Measurements from ENCODE around the gene WDR53.
"Not testable (repeated sequence)": the region's sequence is repeated elsewhere in the genome, so short reads cannot be mapped to it uniquely, and the experiment has no call there.

The WDR53 gene

GRCh38 chr3:196568246-196569002, at the start of gene WDR53, which contains the start of gene FBXO45:
TSS of gene WDR53 (minus strand) at chr3:196568554. CDS start at chr3:196561475, 7,079 bp downstream.
TSS of gene FBXO45 (plus strand) at chr3:196568660. CDS start at chr3:196568985, 325 bp downstream.
- peak; percentile 89 to 91 (median 90) for DNase-seq (ENCODE audit: low read depth in 3 of 3)

- no peak for DNase-seq (ENCODE audit: low read depth in 3 of 3)
These were observed 48.9 kb upstream of the WDR53 start for GRCh38 chr3:196617256-196617655.

- DNase-seq (ENCODE audit: low read depth in 3 of 3), result not testable (repeated sequence)
These were observed 46.9 kb upstream of the WDR53 start for GRCh38 chr3:196615234-196615633.

- no peak for DNase-seq (ENCODE audit: low read depth in 3 of 3)
These were observed 43.6 kb upstream of the WDR53 start for GRCh38 chr3:196611761-196612483.

DNA sequence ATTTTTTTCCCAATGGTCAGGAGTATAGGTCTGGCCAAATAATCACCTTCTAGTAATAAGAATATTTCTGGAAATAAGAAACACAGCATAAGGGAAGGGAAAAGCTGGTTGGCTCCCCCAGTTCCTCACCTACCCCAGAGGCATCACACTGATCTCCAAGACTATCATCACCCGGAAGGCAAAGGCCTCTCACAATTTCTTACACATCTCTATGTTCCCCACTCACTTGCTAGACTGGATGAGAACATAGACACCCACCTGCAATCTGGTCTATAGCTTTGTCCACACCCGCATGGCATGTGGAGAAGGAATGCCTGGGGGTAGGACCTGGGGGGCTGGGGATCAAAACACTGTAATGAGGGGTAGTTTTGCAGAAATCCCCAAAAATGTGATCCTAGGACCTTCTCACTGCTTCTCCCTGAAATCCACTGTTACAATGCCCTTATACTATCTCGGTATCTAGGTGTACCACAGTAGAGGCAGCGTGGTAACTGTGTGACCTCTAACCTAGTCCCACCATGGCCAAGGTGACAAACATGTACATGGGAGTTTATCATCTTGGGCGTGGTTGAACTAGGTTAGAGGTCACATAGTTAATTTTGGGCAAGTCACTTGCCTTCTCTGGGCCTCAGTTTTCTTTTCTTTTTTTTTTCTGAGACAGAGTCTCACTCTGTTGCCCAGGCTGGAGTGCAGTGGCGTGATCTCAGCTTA, 41.6 kb upstream of the WDR53 start:
- DNase-seq (ENCODE audit: low read depth in 3 of 3), result no peak

- peak; percentile 88 to 96 (median 96) for DNase-seq (ENCODE audit: low read depth in 3 of 3)
These were observed 41.0 kb upstream of the WDR53 start for GRCh38 chr3:196609343-196609775.

DNA sequence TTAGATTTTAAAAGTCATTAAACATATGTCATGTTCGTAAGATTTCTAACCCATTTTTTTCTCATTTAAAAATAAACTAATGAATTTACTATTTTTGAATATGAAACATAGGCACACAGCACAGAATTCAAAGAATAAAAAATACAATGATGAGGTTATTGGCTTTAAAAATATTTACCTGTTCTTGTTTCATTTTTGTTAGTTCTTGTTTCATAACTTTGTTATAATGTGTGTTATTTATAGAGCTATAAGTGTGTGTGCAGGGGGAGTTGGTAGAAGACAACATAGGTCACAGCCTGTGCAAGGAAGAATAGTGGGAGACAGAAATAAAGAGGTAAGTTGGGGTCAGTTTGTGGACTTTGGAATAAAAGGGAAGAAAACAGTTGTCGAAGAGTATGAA, 40.3 kb upstream of the WDR53 start:
- no peak for DNase-seq (ENCODE audit: low read depth in 3 of 3)

GRCh38 chr3:196604548-196604947, 36.2 kb upstream of the WDR53 start:
- peak in 1 of 3 donors; percentile 36 for DNase-seq (ENCODE audit: low read depth in 3 of 3)

DNA sequence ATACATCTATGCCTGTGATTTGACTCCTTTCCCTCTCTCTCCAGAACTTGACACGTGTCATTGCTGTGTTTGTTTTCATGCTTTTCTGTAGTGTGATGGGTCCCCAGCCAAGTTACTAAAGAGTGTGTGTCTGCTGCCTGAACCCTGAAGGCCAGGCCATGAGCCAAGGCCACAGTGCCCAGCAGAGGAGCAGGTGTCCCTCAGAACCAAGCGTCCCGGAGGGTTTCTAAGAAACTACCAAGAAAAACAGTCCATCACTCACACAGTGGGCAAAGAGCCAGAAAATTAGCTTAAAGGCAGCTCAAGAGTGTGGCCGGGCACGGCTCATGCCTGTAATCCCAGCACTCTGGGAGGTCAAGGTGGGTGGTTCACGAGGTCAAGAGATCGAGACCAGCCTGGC, 35.3 kb upstream of the WDR53 start:
- no peak for DNase-seq (ENCODE audit: low read depth in 3 of 3)

- no peak for DNase-seq (ENCODE audit: low read depth in 3 of 3)
These were observed 34.3 kb upstream of the WDR53 start for GRCh38 chr3:196602673-196603072.

- DNase-seq (ENCODE audit: low read depth in 3 of 3), result no peak
These were observed 32.0 kb upstream of the WDR53 start for GRCh38 chr3:196600359-196600758.

DNA sequence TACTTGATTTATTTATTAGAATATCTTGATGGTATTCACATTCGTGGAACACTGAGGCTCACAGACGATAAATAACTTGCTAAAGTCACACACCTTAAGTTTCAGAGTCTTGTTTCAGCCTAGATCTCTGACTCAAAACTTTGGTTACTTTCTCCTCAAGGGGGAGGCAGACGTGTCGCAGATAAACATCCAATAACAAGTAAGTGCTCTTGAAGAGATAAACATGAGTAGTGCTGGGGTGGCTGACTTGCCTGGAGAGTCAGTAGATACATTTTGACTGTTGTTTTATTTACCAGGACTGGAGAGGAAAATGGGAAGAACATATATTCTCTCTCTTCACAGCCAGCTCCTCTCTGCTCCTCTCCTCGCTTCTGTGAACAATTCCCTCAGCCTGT, 31.4 kb upstream of the WDR53 start:
- no peak for DNase-seq (ENCODE audit: low read depth in 3 of 3)

DNA sequence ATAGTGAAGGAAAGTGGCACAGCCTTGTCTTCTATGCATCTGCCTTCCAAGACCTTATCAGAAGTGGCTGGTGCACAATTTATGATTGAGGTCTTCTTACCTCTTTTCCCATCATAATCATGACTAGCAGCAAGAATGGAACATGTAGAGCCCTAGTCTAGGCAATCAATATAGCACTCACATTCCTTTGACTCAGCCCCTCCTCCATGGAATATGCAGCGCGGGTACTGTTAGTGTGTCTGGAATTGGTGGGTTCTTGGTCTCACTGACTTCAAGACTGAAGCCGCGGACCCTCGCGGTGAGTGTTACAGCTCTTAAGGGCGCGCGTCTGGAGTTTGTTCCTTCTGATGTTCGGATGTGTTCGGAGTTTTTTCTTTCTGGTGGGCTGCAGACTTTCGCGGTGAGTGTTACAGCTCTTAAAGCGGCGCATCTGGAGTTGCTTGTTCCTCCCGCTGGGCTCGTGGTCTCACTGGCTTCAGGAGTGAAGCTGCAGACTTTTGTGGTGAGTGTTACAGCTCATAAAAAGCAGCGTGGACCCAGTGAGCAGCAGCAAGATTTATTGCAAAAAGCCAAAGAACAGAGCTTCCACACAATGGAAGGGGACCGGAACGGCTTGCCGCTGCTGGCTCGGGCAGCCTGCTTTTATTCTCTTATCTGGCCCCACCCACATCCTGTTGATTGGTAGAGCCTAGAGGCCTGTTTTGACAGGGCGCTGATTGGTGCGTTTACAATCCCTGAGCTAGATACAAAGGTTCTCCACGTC, 29.8 kb upstream of the WDR53 start:
- DNase-seq (ENCODE audit: low read depth in 3 of 3), result not testable (repeated sequence)

GRCh38 chr3:196596355-196596754, 28.0 kb upstream of the WDR53 start:
- no peak for DNase-seq (ENCODE audit: low read depth in 3 of 3)

DNA sequence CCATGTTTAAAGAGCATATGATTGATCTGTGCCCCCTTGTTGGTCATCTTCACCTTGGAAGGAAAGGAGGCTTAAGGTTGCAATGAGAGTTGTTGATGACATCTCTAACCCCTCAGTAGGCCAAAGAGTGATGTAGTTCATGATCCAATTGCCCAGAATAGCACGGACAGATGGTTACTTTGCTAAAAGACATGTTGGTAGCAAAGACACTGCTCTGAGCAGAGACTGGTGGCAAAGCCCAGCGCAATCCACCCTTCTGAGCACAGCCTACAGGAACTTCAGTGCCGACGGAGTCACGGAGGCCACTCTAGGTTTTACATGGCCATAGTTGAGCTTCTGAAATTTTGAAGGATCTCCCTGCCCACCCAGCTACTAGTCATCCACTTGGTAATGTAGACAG, 21.9 kb upstream of the WDR53 start:
- DNase-seq (ENCODE audit: low read depth in 3 of 3), result no peak

- DNase-seq (ENCODE audit: low read depth in 3 of 3), result no peak
These were observed 16.8 kb upstream of the WDR53 start for GRCh38 chr3:196585044-196585757.

DNA sequence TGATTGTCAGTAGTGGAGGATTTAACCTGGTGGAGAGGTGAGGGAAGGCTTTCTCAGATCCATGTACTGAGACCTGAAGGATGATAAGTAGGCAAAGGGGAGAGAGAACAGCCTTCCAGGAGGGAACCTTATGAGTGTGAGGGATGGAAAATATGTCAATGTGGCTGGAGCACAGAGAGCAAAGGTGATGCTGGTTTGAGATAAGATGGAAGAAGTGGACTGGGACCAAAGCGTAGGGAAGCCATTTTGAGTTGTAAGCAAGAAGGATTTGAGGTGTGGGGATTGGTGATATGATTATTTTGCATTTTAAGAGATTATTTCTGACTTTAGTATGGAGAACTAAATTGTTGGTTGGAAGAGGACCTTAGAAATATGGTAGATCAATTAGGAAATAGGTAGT, 4.0 kb upstream of the WDR53 start:
- DNase-seq (ENCODE audit: low read depth in 3 of 3), result no peak

DNA sequence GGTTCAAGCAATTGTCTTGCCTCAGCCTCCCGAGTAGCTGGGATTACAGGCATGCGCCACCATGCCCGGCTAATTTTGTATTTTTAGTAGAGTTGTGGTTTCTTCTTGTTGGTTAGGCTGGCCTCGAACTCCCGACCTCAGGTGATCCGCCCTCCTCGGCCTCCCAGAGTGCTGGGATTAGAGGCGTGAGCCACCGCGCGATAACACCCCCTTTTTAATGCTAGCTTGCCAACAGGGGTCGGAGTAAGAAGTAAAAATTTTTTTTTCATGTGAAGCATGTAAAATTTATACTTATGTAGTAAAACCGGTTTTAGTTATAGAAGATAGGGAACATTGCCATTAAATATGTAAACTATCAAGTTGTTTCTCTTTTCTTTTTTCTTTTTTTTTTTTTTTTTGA, 2.0 kb upstream of the WDR53 start:
- DNase-seq (ENCODE audit: low read depth in 3 of 3), result not testable (repeated sequence)

DNA sequence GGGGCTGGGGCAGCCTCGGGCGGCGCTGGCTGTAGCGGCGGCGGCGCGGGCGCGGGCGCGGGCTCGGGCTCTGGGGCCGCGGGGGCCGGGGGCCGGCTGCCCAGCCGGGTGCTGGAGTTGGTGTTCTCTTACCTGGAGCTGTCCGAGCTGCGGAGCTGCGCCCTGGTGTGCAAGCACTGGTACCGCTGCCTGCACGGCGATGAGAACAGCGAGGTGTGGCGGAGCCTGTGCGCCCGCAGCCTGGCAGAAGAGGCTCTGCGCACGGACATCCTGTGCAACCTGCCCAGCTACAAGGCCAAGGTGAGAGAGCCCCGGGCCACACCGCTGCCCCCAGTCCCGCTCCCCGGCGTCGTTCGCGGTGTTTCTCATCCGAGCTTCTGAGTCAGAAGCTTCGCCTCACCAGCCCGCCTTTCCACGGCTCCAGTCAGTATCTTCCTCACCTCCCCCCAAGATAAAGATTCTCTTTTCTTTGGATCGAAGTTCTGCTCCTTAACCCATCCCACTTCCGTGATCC, 706 bp upstream of the WDR53 start:
- DNase-seq (ENCODE audit: low read depth in 3 of 3), result peak; percentile 31 to 38 (median 32)

- peak in 1 of 3 donors; percentile 21 for DNase-seq (ENCODE audit: low read depth in 3 of 3)
These were observed 4.6 kb downstream of the WDR53 start for GRCh38 chr3:196563721-196564225.

Measured in stimulated activated CD4-positive, alpha-beta T cell treated with anti-CD3 and anti-CD28 coated beads, TNF-alpha, amount 100 ng/mL, for 48 hours (primary cell).